Stomach (tissue), 9 donors: ENCODE data around the gene RASA3. TPM values are rescaled to one million over a fixed set of nuclear protein-coding genes. Genes with fewer than 3 reads are reported as not detected.

Source experiments
- DNase-seq, 2 donors: peaks; one replicate each; pipeline versions ENCODE4 v3.0.0 to v3.0.0-alpha.2; 2013 to 2019
- H3K27ac ChIP-seq, 5 donors: fragments of 200-600 bp in 4 of 5; sonication (generic) in 4 of 5; one replicate each; pipeline ENCODE4 v1.5.1; 2013 to 2019; ENCODE audit warnings: mild to moderate bottlenecking in 1 of 5, moderate library complexity in 1 of 5
- H3K27me3 ChIP-seq, 3 donors: fragments of 200-600 bp; sonication (generic); one replicate each; pipeline ENCODE4 v1.5.1; 2017 to 2019; ENCODE audit warnings: mixed run types in 1 of 3
- H3K36me3 ChIP-seq, 4 donors: fragments of 200-600 bp; sonication (generic); 1 replicate in 3 of 4; 2 replicates in 1 of 4; pipeline ENCODE4 v1.5.1; 2016 to 2019
- H3K4me1 ChIP-seq, 4 donors: fragments of 200-600 bp; sonication (generic); one replicate each; pipeline ENCODE4 v1.5.1; 2016 to 2019
- H3K4me3 ChIP-seq, 4 donors: fragments of 200-600 bp; sonication (generic) in 3 of 4; one replicate each; pipeline ENCODE4 v1.5.1; 2016 to 2019; ENCODE audit warnings: mild to moderate bottlenecking in 1 of 4
- H3K9me3 ChIP-seq, 4 donors: fragments of 200-600 bp; sonication (generic); one replicate each; pipeline ENCODE4 v1.5.1; 2016 to 2019
- EP300 ChIP-seq: sonication (generic); formaldehyde crosslinking; IDR thresholded peaks from one replicate; pipeline ENCODE4 v1.6.1; 2017; ENCODE audit warnings: antibody characterized with exemption
- POLR2A ChIP-seq, 4 donors: fragments of 450-650 bp; IDR thresholded peaks; one replicate each; pipeline ENCODE4 v1.6.1; 2016; ENCODE audit warnings: antibody characterized with exemption in 4 of 4, control low read depth in 2 of 4, mild to moderate bottlenecking in 1 of 4, moderate library complexity in 1 of 4
- POLR2AphosphoS5 ChIP-seq, 3 donors: sonication (generic); formaldehyde crosslinking; IDR thresholded peaks; one replicate each; pipeline ENCODE4 v1.6.1; 2016; ENCODE audit warnings: antibody characterized with exemption in 3 of 3
- WGBS, 5 donors: extraction: QIAGEN DNeasy Blood & Tissue Kit in 3 of 5; methylation state at CpG; one replicate each; pipeline versions ENCODE4 v1.1.5 to v1.1.7; 2013 to 2018; 5-methylcytosine and 5-hydroxymethylcytosine counted together
- intact Hi-C: fragments of 100-400 bp; cut with DNase I; formaldehyde crosslinking; loops from one replicate; pipeline ENCODE4 v1.15.1; 2023; ENCODE audit warnings: low total_unique reads
- polyA plus RNA-seq, 3 donors: library from polyadenylated mRNA; stranded (reverse); fragments of 200-250 nt; gene quantifications; one replicate each; pipeline ENCODE4 v1.2.3, GENCODE V29; 2013
- total RNA-seq, 5 donors: library from RNA; depleted of rRNA; stranded (reverse); fragments of >200 nt; gene quantifications; one replicate each; pipeline versions ENCODE4 v1.1.0 to v1.2.3, GENCODE V29; 2014 to 2016
- TF ChIP-seq, protein P1 (sequence below), 7 experiments: fragments of 450-650 bp in 4 of 7; fragments of 200-600 bp in 3 of 7; sonication (generic) in 3 of 7; IDR thresholded peaks; one replicate each; pipeline ENCODE4 v1.5.1; 2016 to 2019; ENCODE audit warnings: antibody characterized with exemption in 7 of 7, control low read depth in 2 of 7, mild to moderate bottlenecking in 1 of 7
- donor health status: healthy with polysubstance abuse.
- donor health status: Bipolar disorder and iron deficiency.
- donor health status: healthy.

The RASA3 gene
- total and polyA plus RNA-seq, 8 donors = 3.7 to 22.3 (median 7.9) TPM

DNA sequence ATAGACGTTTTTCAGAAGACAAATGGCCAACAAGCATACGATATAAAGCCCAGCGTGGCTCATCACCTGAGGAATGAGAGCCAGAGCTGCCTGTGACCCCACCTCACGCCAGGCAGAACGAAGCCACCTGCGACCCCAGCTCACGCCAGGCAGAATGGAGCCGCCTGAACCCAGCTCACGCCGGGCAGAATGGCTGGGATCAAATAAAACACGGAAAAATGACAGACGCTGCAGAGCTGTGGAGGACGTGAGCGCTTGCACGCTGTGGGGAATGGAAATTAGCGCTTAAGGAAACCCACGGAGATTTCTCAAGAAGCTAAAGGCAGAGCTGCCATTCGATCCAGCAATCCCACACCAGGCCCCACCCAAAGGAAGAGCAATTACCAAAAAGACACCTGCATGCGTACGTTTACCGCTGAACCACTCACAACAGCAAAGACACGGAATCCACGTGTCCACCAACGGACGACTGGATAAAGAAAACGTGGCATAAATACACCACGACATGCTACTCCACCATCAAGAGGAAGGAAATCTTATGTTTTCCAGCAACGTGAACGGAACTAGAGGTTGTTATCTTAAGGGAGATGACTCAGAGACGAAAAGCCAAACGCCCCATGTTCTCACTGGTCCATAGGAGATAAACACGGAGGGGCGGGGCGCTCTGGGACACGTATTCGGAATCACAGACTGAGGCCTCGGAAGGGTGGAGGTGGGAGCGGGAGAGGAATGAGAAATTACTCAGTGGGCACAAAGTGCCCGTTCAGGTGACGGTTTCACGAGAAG is 127.8 kb downstream of the RASA3 start:
- peak in 1 of 3 donors; percentile 48 for TF ChIP-seq POLR2AphosphoS5 (IDR thresholded peaks at IDR 0.05)
- TF ChIP-seq, protein P1, sequence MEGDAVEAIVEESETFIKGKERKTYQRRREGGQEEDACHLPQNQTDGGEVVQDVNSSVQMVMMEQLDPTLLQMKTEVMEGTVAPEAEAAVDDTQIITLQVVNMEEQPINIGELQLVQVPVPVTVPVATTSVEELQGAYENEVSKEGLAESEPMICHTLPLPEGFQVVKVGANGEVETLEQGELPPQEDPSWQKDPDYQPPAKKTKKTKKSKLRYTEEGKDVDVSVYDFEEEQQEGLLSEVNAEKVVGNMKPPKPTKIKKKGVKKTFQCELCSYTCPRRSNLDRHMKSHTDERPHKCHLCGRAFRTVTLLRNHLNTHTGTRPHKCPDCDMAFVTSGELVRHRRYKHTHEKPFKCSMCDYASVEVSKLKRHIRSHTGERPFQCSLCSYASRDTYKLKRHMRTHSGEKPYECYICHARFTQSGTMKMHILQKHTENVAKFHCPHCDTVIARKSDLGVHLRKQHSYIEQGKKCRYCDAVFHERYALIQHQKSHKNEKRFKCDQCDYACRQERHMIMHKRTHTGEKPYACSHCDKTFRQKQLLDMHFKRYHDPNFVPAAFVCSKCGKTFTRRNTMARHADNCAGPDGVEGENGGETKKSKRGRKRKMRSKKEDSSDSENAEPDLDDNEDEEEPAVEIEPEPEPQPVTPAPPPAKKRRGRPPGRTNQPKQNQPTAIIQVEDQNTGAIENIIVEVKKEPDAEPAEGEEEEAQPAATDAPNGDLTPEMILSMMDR (IDR thresholded peaks at IDR 0.05) = no peak
- intact Hi-C loops = no loop called here
- H3K9me3 ChIP-seq = no peaks in the 10 kb centered on the region
- peaks cover 0 to 3% (median 0%) of the 10 kb centered on the region in 4 donors for H3K4me1 ChIP-seq
- H3K36me3 ChIP-seq = peaks cover 8 to 51% (median 31%) of the 10 kb centered on the region in 4 donors
- no peak overlapping the region for H3K4me3 ChIP-seq
- WGBS, 5 donors = 74 to 82% (median 77%) methylated on average over 41 of the region's 41 CpGs
- no peaks in the 10 kb centered on the region for H3K27me3 ChIP-seq
- DNase-seq = peak in 1 of 2 donors; percentile 77
- peak overlapping the region in 3 of 5 donors; percentile 50 to 69 (median 54) for H3K27ac ChIP-seq

DNA sequence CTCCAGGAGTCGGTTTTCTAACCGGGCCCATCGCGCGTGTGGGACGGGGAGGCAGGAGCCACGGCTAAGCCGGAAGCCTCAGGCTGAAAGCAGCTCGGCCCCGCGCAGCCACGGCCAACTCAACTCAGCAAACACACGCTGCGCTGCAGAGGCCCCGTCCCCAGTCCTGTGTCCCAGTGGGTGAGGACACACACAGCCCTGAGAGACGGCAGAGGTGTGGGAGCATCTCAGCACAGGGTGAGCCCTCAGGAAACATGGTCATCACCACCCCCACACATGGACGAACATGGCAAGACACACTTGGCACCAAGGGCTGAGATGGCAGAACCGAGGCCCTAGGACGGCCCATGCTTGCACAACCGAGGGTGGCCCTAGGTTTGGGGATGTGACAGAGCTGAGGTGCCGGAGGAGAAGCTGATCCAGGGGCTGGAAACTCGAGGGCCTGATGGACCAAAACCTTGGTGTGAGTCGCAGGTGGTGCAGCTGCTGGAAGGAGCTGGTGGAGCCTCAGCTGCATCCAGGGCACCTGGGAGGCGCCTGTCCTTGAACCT is 129.6 kb downstream of the RASA3 start:
- intact Hi-C loops = no loop called here
- WGBS, 5 donors = 89 to 93% (median 92%) methylated on average over 21 to 24 of the region's 24 CpGs
- H3K36me3 ChIP-seq = peaks cover 0 to 48% (median 22%) of the 10 kb centered on the region in 4 donors
- no peaks in the 10 kb centered on the region for H3K9me3 ChIP-seq
- H3K4me1 ChIP-seq = peaks cover 0 to 6% (median 3%) of the 10 kb centered on the region in 4 donors
- no peak for DNase-seq
- H3K27ac ChIP-seq = no peak overlapping the region
- no peak for TF ChIP-seq POLR2A (IDR thresholded peaks at IDR 0.05)
- TF ChIP-seq POLR2AphosphoS5 (IDR thresholded peaks at IDR 0.05) = no peak
- TF ChIP-seq, protein P1 (IDR thresholded peaks at IDR 0.05) = no peak
- TF ChIP-seq EP300 = no peak
- no peaks in the 10 kb centered on the region for H3K27me3 ChIP-seq
- H3K4me3 ChIP-seq = no peak overlapping the region

DNA sequence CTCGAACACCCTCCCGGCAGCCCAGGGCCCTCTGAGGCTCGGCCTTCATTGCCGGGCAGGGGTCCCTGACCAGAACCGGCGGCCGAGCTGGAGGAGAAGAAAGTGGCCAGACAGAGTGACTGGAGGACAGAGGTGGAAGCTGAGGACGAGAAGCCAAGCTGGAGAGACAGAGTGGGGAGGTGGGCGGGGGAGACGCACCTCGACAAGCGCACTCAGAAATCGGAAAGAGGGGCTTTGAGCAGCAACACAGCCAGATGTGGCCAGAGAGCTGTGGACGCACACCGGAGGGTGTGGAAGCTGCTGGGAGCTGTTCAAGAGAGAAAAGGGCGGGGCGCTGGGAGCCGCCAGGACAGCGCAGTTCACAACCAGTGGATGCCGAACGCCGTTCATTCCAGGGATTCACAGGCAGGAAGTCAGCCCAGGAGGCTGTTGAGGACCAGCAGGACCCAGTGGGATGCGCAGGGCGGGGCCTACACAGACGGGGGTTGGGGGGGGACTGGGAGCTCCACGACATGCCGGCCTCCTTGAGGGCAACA is 130.3 kb downstream of the RASA3 start:
- Histone ChIP-seq H3K4me1 (peaks cover 0 to 9% (median 4%) of the 10 kb centered on the region in 4 donors), H3K4me3 (no peak overlapping the region), H3K36me3 (peaks cover 0 to 46% (median 22%) of the 10 kb centered on the region in 4 donors), H3K27me3 (no peaks in the 10 kb centered on the region), H3K27ac (no peak overlapping the region), H3K9me3 (no peaks in the 10 kb centered on the region)
- intact Hi-C loops = no loop called here
- WGBS, 5 donors = 55 to 80% (median 68%) methylated on average over 27 of the region's 27 CpGs
- TF ChIP-seq POLR2AphosphoS5 (IDR thresholded peaks at IDR 0.05) (no peak), EP300 (no peak), POLR2A (IDR thresholded peaks at IDR 0.05) (no peak)
- TF ChIP-seq, protein P1 (IDR thresholded peaks at IDR 0.05) = no peak
- peak in 1 of 2 donors; percentile 60 for DNase-seq

DNA sequence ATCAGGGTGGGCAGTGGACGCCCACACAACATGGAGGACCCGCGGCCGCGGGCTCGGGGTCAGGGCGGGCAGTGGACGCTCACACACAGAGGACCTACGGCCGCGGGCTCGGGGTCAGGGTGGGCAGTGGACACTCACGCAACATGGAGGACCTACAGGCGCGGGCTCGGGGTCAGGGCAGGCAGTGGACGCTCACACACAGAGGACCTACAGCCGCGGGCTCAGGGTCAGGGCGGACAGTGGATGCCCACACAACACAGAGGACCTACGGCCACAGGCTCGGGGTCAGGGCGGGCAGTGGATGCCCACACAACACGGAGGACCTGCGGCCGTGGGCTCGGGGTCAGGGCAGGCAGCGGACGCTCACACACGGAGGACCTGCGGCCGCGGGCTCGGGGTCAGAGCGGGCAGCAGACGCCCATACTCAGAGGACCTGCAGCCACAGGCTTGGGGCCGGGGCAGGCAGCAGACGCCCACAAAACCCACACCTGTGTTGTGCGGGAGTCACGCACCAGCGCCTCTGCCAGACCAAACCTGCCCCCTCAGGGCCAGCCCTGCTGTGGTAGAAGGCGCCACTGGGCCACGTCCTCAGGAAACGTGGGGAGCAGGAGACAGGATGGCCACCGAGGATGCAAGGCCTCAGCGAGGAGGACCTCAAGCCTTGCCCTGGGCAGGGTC is 131.0 kb downstream of the RASA3 start:
- DNase-seq = no peak
- intact Hi-C loops = no loop called here
- Histone ChIP-seq H3K4me1 (peaks cover 0 to 9% (median 4%) of the 10 kb centered on the region in 4 donors), H3K27me3 (no peaks in the 10 kb centered on the region), H3K9me3 (no peaks in the 10 kb centered on the region), H3K4me3 (no peak overlapping the region), H3K36me3 (peaks cover 0 to 52% (median 26%) of the 10 kb centered on the region in 4 donors), H3K27ac (no peak overlapping the region)
- WGBS, 5 donors = 89 to 95% (median 93%) methylated on average over 46 of the region's 46 CpGs
- TF ChIP-seq POLR2AphosphoS5 (IDR thresholded peaks at IDR 0.05) (no peak), POLR2A (IDR thresholded peaks at IDR 0.05) (no peak), EP300 (no peak)
- TF ChIP-seq, protein P1 (IDR thresholded peaks at IDR 0.05) = no peak
